Stimulated activated CD4-positive, alpha-beta T cell treated with anti-CD3 and anti-CD28 coated beads, Interleukin-12 subunit alpha, Interleukin-12 subunit beta, amount 100 ng/mL, for 48 hours (primary cell): ENCODE measurements around the gene AJM1.

Source experiments
- DNase-seq, 3 donors: peaks; one replicate each; pipeline ENCODE4 v3.0.0-alpha.2; 2020; ENCODE audit warnings: low read depth in 2 of 3, low spot score in 1 of 3

AJM1 gene

GRCh38 chr9:136853596-136854112, 11.4 kb downstream of the AJM1 start:
- no peak for DNase-seq

DNA sequence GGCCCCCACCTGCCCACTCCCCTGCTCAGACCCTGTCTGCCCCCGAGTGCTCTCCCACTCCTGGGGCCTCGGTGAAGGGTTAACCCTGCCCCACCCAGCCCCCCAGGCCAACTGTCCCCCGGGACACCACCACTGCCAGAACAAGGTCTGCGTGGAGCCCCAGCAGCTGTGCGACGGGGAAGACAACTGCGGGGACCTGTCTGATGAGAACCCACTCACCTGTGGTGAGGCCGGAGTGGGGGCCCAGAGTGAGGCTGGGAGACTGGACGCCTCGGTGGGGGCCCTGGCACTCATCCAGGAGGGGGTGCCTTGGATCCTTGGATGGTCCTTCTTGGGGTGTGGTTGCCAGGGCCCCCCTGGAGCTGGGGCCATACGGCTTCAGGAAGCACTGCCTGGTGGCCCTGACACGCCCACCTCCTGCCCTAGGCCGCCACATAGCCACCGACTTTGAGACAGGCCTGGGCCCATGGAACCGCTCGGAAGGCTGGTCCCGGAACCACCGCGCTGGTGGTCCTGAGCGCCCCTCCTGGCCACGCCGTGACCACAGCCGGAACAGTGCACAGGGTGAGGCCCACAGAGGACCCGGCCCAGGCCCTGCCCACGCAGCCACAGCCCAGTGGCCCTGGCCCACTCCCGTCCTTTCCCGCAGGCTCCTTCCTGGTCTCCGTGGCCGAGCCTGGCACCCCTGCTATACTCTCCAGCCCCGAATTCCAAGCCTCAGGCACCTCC, 12.0 kb downstream of the AJM1 start:
- DNase-seq = no peak

- DNase-seq = no peak
These were observed 12.7 kb downstream of the AJM1 start for GRCh38 chr9:136854842-136855460.

DNA sequence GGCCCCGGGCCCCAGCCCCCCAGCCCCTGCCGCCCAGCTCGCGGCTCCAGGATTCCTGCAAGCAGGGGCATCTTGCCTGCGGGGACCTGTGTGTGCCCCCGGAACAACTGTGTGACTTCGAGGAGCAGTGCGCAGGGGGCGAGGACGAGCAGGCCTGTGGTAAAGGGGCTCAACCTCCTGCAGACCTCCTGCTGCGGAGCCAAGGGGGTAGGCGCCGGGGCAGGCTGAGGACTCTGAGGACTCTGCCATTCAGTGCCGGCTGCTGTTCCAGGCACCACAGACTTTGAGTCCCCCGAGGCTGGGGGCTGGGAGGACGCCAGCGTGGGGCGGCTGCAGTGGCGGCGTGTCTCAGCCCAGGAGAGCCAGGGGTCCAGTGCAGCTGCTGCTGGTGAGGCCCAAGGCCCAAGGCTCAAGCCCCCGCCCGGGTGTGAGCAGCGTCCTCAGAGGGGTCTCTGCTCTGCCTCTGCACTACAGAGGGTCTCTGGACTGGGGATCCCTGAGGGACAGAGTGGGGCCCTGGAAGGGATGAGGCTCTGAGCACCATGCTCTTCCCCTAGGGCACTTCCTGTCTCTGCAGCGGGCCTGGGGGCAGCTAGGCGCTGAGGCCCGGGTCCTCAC, 13.3 kb downstream of the AJM1 start:
- DNase-seq = no peak

- no peak for DNase-seq
These were observed 13.8 kb downstream of the AJM1 start for GRCh38 chr9:136856079-136856476.

DNA sequence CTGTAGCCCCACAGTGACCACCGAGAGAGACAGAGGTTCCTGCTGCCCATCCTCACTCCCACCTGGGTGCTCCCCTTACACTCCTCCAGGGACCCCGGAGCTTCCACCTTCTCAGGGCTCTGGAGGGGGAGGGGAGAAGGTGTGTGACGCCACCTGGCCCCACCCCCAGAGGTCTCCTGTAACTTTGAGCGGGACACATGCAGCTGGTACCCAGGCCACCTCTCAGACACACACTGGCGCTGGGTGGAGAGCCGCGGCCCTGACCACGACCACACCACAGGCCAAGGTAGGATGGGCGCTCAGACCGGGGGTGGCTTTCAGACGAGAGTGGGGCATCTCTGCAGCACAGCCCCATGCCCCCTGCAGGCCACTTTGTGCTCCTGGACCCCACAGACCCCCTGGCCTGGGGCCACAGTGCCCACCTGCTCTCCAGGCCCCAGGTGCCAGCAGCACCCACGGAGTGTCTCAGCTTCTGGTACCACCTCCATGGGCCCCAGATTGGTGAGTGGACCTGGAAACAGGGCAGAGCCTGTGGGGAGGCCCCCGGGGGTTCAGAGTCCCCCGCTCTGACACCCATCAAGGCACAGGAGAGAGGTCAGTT, 14.4 kb downstream of the AJM1 start:
- no peak for DNase-seq

- DNase-seq = no peak
These were observed 14.9 kb downstream of the AJM1 start for GRCh38 chr9:136857166-136857565.

GRCh38 chr9:136857581-136858412, 15.5 kb downstream of the AJM1 start:
- no peak for DNase-seq

GRCh38 chr9:136858452-136858843, 16.2 kb downstream of the AJM1 start:
- DNase-seq = no peak

DNA sequence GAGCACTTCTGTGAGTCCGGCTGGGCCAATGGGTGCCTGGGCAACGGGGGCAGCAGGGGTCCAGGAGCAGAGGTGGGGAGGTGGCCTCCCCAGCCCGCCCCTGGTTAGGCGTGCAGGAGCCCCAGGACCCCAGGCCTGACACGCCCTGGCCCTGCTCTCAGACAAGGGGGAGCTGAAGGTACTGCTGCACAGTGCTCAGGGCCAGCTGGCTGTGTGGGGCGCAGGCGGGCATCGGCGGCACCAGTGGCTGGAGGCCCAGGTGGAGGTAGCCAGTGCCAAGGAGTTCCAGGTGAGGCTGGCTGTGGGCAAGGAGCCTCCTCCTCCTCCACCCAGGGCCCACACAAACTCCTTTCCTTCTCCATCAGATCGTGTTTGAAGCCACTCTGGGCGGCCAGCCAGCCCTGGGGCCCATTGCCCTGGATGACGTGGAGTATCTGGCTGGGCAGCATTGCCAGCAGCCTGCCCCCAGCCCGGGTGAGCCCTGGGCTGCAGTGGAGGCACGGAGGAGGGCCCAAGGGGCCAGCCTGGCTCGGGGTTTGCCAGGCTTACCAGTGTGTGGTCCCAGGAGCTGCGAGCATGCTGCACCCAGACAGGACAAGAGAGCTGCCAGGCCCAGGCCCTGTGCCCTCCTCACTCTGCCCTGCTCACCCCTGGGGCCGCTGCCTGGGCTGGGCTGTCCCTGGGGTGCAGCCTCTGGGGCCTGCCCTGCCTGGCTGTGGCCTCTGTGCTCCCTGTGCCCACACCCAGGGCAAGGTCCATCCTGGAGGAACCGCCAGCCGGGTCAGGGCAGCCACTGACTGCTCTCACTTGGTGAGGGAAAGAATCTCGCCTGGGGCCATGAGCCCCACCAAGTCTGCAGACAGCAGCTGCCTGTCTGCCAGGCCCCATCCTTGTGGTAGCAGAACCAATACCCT, 16.8 kb downstream of the AJM1 start:
- DNase-seq = no peak

GRCh38 chr9:136860529-136860928, 18.3 kb downstream of the AJM1 start:
- DNase-seq = no peak

DNA sequence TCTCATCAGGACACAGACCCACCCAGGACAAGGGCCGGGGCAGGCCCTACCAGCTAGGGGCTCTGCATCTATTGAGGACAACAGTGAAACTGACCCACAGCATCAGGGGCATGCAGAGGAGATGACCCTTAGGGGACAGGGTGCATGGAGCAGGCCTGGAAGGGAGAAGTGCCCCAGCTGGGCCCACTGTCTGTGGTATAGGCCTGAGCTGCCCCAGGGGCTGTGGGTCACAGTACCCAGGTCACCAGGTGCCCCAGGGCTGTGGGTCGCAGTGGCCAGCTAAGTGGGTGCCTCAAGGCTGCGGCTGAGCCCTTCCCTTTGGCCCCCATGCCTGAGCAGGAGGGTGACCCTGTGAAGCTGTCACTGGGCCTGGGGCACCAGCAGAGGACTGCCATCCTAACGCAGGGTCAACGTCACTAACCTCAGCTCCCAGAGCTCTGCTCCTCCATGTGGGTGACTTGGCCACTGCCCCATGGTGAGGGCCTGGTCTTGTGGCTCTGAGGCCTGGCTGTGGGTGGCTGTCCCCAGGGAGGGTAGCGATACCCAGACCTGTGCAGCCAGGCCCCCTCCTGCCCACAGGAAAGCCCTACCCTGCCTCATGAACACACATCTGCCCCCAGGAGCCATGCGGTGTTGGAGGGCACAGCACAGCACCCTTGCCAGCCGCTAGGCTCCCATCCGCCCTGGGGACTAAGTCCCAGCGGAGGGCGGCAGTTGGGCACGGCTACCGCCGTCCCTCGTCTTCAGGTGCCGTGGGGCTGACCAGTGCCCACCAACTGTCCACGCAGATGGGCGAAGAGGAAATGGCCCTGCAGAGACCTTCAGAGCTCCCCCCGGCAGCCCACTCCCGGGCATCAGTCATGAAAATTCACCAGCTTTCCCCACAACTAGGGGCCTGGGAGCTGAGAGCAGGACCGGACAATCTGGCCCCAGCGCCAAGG, 18.9 kb downstream of the AJM1 start:
- no peak for DNase-seq

DNA sequence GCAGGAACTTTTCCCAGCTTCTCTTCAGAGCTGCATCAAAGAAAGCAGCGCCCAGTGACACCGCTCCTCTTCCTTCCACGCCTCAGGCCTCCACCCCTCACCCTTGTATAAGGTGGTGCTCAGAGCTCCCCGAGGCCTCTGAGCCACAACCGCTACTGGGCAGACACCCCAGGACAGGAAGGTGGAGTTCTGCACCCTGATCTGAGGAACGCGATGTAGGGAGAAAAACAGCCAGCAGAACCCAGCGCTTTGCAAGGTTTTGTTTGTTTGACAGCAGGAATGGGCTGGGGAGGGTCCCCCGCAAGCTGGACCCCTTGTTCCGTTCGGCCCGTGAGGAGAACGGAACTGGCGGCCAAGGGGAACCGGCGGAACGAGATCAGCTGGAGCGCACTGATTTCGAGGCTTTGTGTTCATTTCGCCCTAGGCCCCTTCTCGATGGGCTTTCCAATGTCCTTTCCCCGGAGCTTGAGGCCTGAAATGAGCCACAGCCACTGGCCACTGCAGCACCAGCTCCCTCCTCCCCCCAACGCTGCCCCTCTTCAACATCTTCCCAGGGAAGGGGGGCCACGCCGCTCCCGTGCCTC, 19.7 kb downstream of the AJM1 start:
- no peak for DNase-seq

DNA sequence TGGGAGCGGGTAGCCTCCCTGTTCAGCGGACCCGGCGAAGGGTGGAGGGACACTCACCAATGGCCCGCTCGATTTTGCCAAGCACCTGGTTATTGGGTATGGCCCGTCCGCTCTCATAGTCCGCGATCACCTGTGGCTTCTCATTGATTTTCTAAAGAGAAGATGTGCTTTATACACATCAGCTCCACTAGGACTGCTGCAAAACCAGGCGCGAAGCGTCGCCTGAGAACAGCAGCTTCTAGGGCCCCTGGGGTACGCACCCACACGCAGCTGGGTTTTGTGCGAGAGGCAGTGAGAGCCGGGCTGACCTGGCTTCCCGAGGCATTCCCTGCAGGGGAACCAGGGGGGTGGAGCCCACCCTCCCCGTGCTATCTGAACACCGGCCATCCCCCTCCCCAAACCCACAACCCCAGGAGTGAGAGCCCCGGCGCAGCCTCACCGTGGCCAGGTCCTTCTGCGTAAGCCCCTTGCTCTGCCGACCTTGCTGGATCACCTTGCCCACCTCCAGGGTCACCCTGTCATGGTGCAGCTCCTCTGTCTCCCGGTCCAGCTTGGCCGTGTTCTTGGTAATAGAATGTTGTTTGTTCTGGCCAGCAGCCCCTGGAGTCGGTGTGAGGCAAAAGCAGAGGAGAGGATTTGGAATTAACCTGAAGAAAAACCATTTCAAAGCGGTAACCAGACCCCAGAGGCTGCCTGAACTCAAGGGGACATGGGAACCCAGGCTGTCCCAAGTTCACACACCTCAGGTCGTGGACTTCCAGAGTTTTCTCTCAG, 20.8 kb downstream of the AJM1 start:
- no peak for DNase-seq

DNA sequence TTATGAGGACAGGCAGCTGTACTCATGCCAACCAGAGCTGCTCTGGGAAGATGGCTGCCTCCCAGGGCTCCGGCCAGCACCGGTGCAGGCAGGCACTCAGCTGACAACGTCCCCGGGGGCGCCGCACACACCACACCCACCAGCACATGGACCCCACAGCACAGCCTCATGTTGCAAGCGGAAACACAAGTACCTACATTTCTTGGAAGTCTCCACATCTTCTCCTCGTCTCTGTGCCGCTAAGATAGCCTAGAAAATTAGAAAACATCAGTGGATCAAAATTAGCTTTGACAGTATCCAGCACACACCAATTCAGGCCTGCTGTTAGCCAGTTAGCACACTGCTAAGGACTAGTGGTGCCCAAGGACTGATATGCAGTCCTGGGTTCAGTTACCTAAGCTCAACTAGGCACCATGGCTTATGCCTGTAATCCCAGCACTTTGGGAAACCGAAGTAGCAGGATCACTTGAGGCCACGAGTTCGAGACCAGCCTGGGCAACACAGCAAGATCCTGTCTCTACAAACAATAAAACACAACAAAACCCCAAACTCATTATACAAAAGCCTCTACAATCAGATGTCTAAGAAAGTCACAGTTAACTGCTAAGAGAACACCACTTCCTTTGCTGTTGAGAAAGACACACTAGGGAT, 21.5 kb downstream of the AJM1 start:
- DNase-seq = no peak

DNA sequence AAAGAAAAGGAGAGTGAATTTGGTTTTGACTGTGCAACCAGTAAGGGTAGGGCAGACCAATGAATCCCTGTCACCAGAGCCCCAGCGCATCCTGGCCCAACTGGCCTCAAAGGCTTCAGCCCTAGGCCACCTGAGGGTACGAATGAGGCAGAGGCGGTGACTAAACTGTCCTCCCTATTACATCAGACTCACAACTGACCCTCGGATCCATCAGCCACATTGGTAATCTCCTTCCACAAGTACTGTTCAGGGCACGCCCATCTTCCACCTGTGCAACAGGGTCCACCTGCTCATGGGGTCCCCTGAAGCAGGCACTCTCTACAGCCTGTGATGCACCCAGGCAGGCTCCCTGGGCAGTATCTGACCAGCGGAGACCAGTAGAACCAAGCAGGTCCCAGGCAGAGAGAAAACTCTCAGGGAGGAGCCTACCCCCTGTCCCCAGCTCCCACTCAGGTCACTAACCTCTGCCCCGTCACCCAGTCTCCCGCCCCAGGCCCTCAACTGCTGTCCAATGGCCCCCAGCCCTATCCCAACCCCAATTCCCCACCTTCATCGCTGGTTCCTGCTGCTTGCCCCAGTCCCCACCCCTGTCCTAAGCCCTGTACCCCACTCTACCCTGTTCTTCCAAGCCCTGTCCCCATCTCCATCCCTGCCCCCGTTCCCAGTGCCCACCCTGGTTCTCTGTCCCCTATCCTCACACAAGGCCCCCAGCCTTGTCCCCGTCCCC, 22.9 kb downstream of the AJM1 start:
- DNase-seq = no peak

GRCh38 chr9:136865768-136866103, 23.5 kb downstream of the AJM1 start:
- DNase-seq = no peak
